ENCODE measurements around the gene PLA2G12B. TPM values are rescaled to one million over a fixed set of nuclear protein-coding genes. Genes with fewer than 3 reads are reported as not detected.

Gene PLA2G12B
- total and polyA plus RNA-seq, 2 experiments from 2014 or later = not detected

GRCh38 chr10:72943498-72944234 lies 10.9 kb downstream of the PLA2G12B start:
- Histone ChIP-seq H3K4me3 (no peak overlapping the region), H3K4me1 (ENCODE audit: insufficient read depth) (no peaks in the 10 kb centered on the region), H4K20me1 (replicated peaks; ENCODE audit: insufficient read depth) (no peaks in the 10 kb centered on the region), H3K4me2 (no peak overlapping the region), H3K36me3 (ENCODE audit: insufficient read depth) (no peaks in the 10 kb centered on the region), H2AFZ (peak overlapping the region; percentile 63; the same call in 1 of the 2 replicates), H3K79me2 (replicated peaks; ENCODE audit: insufficient read depth) (no peaks in the 10 kb centered on the region), H3K27ac (ENCODE audit: low read depth) (no peak overlapping the region), H3K9me2 (ENCODE audit: insufficient read depth) (no peaks in the 10 kb centered on the region), H3K27me3 (ENCODE audit: insufficient read depth) (no peaks in the 10 kb centered on the region), H3F3A (replicated peaks; ENCODE audit: low read depth) (no peaks in the 10 kb centered on the region)
- no peak for ATAC-seq
- Mint-ChIP-seq H3K9me3 (no peaks in the 10 kb centered on the region), H3K27ac (no peak overlapping the region), H3K36me3 (ENCODE audit: low read depth) (no peaks in the 10 kb centered on the region), H3K4me3 (no peak overlapping the region), H3K4me1 (peaks cover 3% of the 10 kb centered on the region; the same call in 1 of the 3 replicates), H3K27me3 (ENCODE audit: insufficient read depth, low read depth, poor library complexity) (no peaks in the 10 kb centered on the region)
- TF ChIP-seq REST (IDR thresholded peaks at IDR 0.05; ENCODE audit: unreplicated experiment) (no peak), EZH2 (IDR thresholded peaks at IDR 0.05; ENCODE audit: low read depth, unreplicated experiment) (no peak), NANOG (IDR thresholded peaks at IDR 0.05; ENCODE audit: borderline replicate concordance) (no peak)
- no peak for DNase-seq (ENCODE audit: low spot score)

- Histone ChIP-seq H3K4me1 (ENCODE audit: insufficient read depth) (no peaks in the 10 kb centered on the region), H2AFZ (0 out of 2 replicates have a peak overlapping the region, but pooled peaks have one; percentile 7), H3K4me2 (no peak overlapping the region), H3K4me3 (no peak overlapping the region), H3K27ac (ENCODE audit: low read depth) (no peak overlapping the region), H3K9me2 (ENCODE audit: insufficient read depth) (peaks cover 8% of the 10 kb centered on the region), H4K20me1 (replicated peaks; ENCODE audit: insufficient read depth) (no peaks in the 10 kb centered on the region), H3K79me2 (replicated peaks; ENCODE audit: insufficient read depth) (no peaks in the 10 kb centered on the region), H3F3A (replicated peaks; ENCODE audit: low read depth) (no peaks in the 10 kb centered on the region), H3K27me3 (ENCODE audit: insufficient read depth) (no peaks in the 10 kb centered on the region), H3K36me3 (ENCODE audit: insufficient read depth) (no peaks in the 10 kb centered on the region)
- TF ChIP-seq NANOG (IDR thresholded peaks at IDR 0.05; ENCODE audit: borderline replicate concordance) (no peak), POLR2AphosphoS5 (IDR thresholded peaks at IDR 0.05; ENCODE audit: low read depth) (no peak), STAT1 (IDR thresholded peaks at IDR 0.05; ENCODE audit: unreplicated experiment) (no peak), ETS1 (IDR thresholded peaks at IDR 0.05) (no peak), EZH2phosphoT487 (IDR thresholded peaks at IDR 0.05; ENCODE audit: unreplicated experiment) (no peak), EZH2 (IDR thresholded peaks at IDR 0.05; ENCODE audit: low read depth, unreplicated experiment) (no peak)
- H3K4me1 Mint-ChIP-seq = no peaks in the 10 kb centered on the region
- H3K27ac Mint-ChIP-seq = no peak overlapping the region
- H3K36me3 Mint-ChIP-seq (ENCODE audit: low read depth) = no peaks in the 10 kb centered on the region
- H3K27me3 Mint-ChIP-seq (ENCODE audit: insufficient read depth, low read depth, poor library complexity) = no peaks in the 10 kb centered on the region
- DNase-seq (ENCODE audit: low spot score) (no peak), ATAC-seq (no peak)
- H3K9me3 Mint-ChIP-seq = no peaks in the 10 kb centered on the region
- no peak overlapping the region for H3K4me3 Mint-ChIP-seq
Measured at GRCh38 chr10:72935361-72935760, 19.2 kb downstream of the PLA2G12B start.
